Keratinocyte (primary cell): Measurements from ENCODE around the gene ITGB5.

Experiments
- CTCF ChIP-seq, 3 experiments: IDR thresholded peaks in 1 of 3; conservative IDR thresholded peaks in 1 of 3; optimal IDR thresholded peaks in 1 of 3; 2 replicates in 2 of 3; 3 replicates in 1 of 3; pipeline versions ENCODE3 to v1.5.1; 2011; ENCODE audit warnings: low read length in 3 of 3, mild to moderate bottlenecking in 3 of 3, moderate library complexity in 2 of 3, control low read depth in 1 of 3, inconsistent platforms in 1 of 3; ENCODE audit not compliant: insufficient read depth in 2 of 3; ENCODE audit errors: extremely low read depth in 1 of 3
- EZH2 ChIP-seq: IDR thresholded peaks from one replicate; pipeline ENCODE4 v1.6.1; 2012; ENCODE audit warnings: inconsistent platforms, mild to moderate bottlenecking, low read length, moderate library complexity

- TF ChIP-seq CTCF (optimal IDR thresholded peaks at IDR 0.05 in 1 of 3, IDR thresholded peaks at IDR 0.05 in 1 of 3, conservative IDR thresholded peaks at IDR 0.05 in 1 of 3; ENCODE audit: extremely low read depth in 1 of 3, insufficient read depth in 2 of 3, low read length in 3 of 3) = peak in 1 of 3 experiments; percentile 25
- no peak for TF ChIP-seq EZH2
Measured at GRCh38 chr3:124923833-124924232, 36.7 kb upstream of the ITGB5 start.
